Astrocyte (in vitro differentiated cells and primary cell): Measurements from ENCODE around the gene C2CD4A. TPM values are rescaled to one million over a fixed set of nuclear protein-coding genes. Genes with fewer than 3 reads are reported as not detected.

ENCODE experiments used
- DNase-seq: peaks from one replicate; pipeline ENCODE4 v3.0.0-alpha.2; 2010; ENCODE audit warnings: low read depth
- FAIRE-seq: peaks from 2 replicates; lab custom pipeline; 2011; peaks lifted over from hg19 to GRCh38; lab: Jason Lieb, UNC
- H2AFZ ChIP-seq: 2 replicates; pipeline ENCODE4 v1.6.0; 2012; ENCODE audit warnings: low read depth, low read length, inconsistent platforms
- H3K27ac ChIP-seq: 2 replicates; pipeline ENCODE4 v1.5.1; 2011; ENCODE audit warnings: low read depth, low read length, inconsistent platforms
- H3K27me3 ChIP-seq: 2 replicates; pipeline ENCODE4 v1.6.0; 2011; ENCODE audit warnings: low read length, inconsistent platforms; ENCODE audit not compliant: insufficient read depth
- H3K36me3 ChIP-seq: 2 replicates; pipeline ENCODE4 v1.5.1; 2011; ENCODE audit warnings: low read length, inconsistent platforms; ENCODE audit not compliant: insufficient read depth
- H3K4me1 ChIP-seq: 2 replicates; pipeline ENCODE4 v1.5.1; 2011; ENCODE audit warnings: low read length, inconsistent platforms; ENCODE audit not compliant: insufficient read depth
- H3K4me2 ChIP-seq: 2 replicates; pipeline ENCODE4 v1.6.0; 2012; ENCODE audit warnings: low read length, inconsistent platforms
- H3K4me3 ChIP-seq: 2 replicates; pipeline ENCODE4 v1.5.1; 2011; ENCODE audit warnings: low read depth, mild to moderate bottlenecking, low read length, inconsistent platforms; ENCODE audit not compliant: insufficient read depth
- H3K79me2 ChIP-seq: 2 replicates; pipeline ENCODE4 v1.6.0; 2012; ENCODE audit warnings: mild to moderate bottlenecking, low read length, inconsistent platforms; ENCODE audit not compliant: insufficient read depth
- H3K9ac ChIP-seq: 2 replicates; pipeline ENCODE4 v1.6.0; 2012; ENCODE audit warnings: mild to moderate bottlenecking, low read length, inconsistent platforms
- H3K9me3 ChIP-seq: 2 replicates; pipeline ENCODE4 v1.5.1; 2012; ENCODE audit warnings: low read depth, mild to moderate bottlenecking, low read length, inconsistent platforms; ENCODE audit not compliant: insufficient read depth
- H4K20me1 ChIP-seq: 2 replicates; pipeline ENCODE4 v1.6.0; 2012; ENCODE audit warnings: low read length, inconsistent platforms; ENCODE audit not compliant: insufficient read depth
- H3K27ac Mint-ChIP-seq: one replicate; pipeline ENCODE4 v1.8.0; 2021; ENCODE audit warnings: mild to moderate bottlenecking, mixed read lengths; ENCODE audit not compliant: unreplicated experiment
- H3K27me3 Mint-ChIP-seq: one replicate; pipeline ENCODE4 v1.8.0; 2021; ENCODE audit warnings: low read depth, mixed read lengths; ENCODE audit not compliant: unreplicated experiment
- H3K36me3 Mint-ChIP-seq: one replicate; pipeline ENCODE4 v1.8.0; 2021; ENCODE audit warnings: low read depth, mixed read lengths; ENCODE audit not compliant: unreplicated experiment
- H3K4me1 Mint-ChIP-seq: one replicate; pipeline ENCODE4 v1.8.0; 2021; ENCODE audit warnings: low read depth, mixed read lengths; ENCODE audit not compliant: unreplicated experiment
- H3K4me3 Mint-ChIP-seq: one replicate; pipeline ENCODE4 v1.8.0; 2021; ENCODE audit warnings: mild to moderate bottlenecking, moderate library complexity, mixed read lengths; ENCODE audit not compliant: unreplicated experiment
- H3K9me3 Mint-ChIP-seq: one replicate; pipeline ENCODE4 v1.8.0; 2021; ENCODE audit warnings: mild to moderate bottlenecking, mixed read lengths; ENCODE audit not compliant: unreplicated experiment
- CTCF ChIP-seq: IDR thresholded peaks from 2 replicates; pipeline ENCODE4 v1.5.1; 2011; ENCODE audit warnings: low read depth, mild to moderate bottlenecking, inconsistent platforms, low read length, moderate library complexity; ENCODE audit not compliant: insufficient read depth
- EZH2 ChIP-seq: IDR thresholded peaks from 2 replicates; pipeline ENCODE4 v1.6.1; 2012; ENCODE audit warnings: mild to moderate bottlenecking, low read length, inconsistent platforms; ENCODE audit not compliant: insufficient read depth
- total RNA-seq: library from RNA; stranded (reverse); gene quantifications from 2 replicates; pipeline ENCODE4 v1.2.1, GENCODE V29; 2021

C2CD4A gene
- total RNA-seq, 1 donor from 2014 or later = not detected

- peaks cover 5% of the 10 kb centered on the region for H3K4me1 Mint-ChIP-seq
- Histone ChIP-seq H3K4me3 (no peak overlapping the region), H3K27me3 (peaks cover 42% of the 10 kb centered on the region), H2AFZ (no peak overlapping the region), H3K4me2 (no peak overlapping the region), H3K36me3 (no peaks in the 10 kb centered on the region), H3K9ac (no peak overlapping the region), H3K9me3 (no peaks in the 10 kb centered on the region), H4K20me1 (peaks cover 8% of the 10 kb centered on the region), H3K4me1 (peaks cover 24% of the 10 kb centered on the region), H3K27ac (peak overlapping the region; percentile 23), H3K79me2 (peaks cover 5% of the 10 kb centered on the region)
- H3K27ac Mint-ChIP-seq = no peak overlapping the region
- FAIRE-seq (no peak), DNase-seq (no peak)
- no peaks in the 10 kb centered on the region for H3K9me3 Mint-ChIP-seq
- H3K36me3 Mint-ChIP-seq = no peaks in the 10 kb centered on the region
- peaks cover 48% of the 10 kb centered on the region for H3K27me3 Mint-ChIP-seq
- H3K4me3 Mint-ChIP-seq = no peak overlapping the region
- no peak for TF ChIP-seq EZH2
- TF ChIP-seq CTCF = no peak
Measured at GRCh38 chr15:62063825-62064635, 2.7 kb upstream of the C2CD4A start.

- Histone ChIP-seq H3K4me1 (peaks cover 12% of the 10 kb centered on the region), H3K9ac (no peak overlapping the region), H3K79me2 (no peaks in the 10 kb centered on the region), H3K36me3 (no peaks in the 10 kb centered on the region), H3K27me3 (peaks cover 31% of the 10 kb centered on the region), H4K20me1 (peaks cover 3% of the 10 kb centered on the region), H3K4me2 (peak overlapping the region; percentile 85), H3K4me3 (peak overlapping the region; percentile 44), H2AFZ (peak overlapping the region; percentile 49), H3K27ac (no peak overlapping the region), H3K9me3 (no peaks in the 10 kb centered on the region)
- peak; percentile 91 for TF ChIP-seq EZH2
- TF ChIP-seq CTCF = no peak
- H3K4me1 Mint-ChIP-seq = peaks cover 5% of the 10 kb centered on the region
- H3K9me3 Mint-ChIP-seq = no peaks in the 10 kb centered on the region
- no peak for FAIRE-seq
- peaks cover 37% of the 10 kb centered on the region for H3K27me3 Mint-ChIP-seq
- no peak for DNase-seq
- H3K4me3 Mint-ChIP-seq = peak overlapping the region; percentile 58
- no peaks in the 10 kb centered on the region for H3K36me3 Mint-ChIP-seq
- no peak overlapping the region for H3K27ac Mint-ChIP-seq
Measured at GRCh38 chr15:62067448-62068044, 769 bp downstream of the C2CD4A start.
